WI38 (cell line): ENCODE data around the gene CSF1.
"Not testable (repeated sequence)": the region's sequence is repeated elsewhere in the genome, so short reads cannot be mapped to it uniquely, and the experiment has no call there.

Experiments
- H3K4me3 ChIP-seq: 2 replicates; pipeline ENCODE4 v1.5.1; 2011; ENCODE audit warnings: low read depth, mild to moderate bottlenecking, control low read depth, low read length
- CTCF ChIP-seq: IDR thresholded peaks from 2 replicates; pipeline ENCODE4 v1.5.1; 2012; ENCODE audit warnings: low read depth, mild to moderate bottlenecking, control low read depth, low read length

Gene CSF1

GRCh38 chr1:109918671-109919070 is 8.0 kb downstream of the CSF1 start:
- TF ChIP-seq CTCF = no peak
- H3K4me3 ChIP-seq = no peak overlapping the region

DNA sequence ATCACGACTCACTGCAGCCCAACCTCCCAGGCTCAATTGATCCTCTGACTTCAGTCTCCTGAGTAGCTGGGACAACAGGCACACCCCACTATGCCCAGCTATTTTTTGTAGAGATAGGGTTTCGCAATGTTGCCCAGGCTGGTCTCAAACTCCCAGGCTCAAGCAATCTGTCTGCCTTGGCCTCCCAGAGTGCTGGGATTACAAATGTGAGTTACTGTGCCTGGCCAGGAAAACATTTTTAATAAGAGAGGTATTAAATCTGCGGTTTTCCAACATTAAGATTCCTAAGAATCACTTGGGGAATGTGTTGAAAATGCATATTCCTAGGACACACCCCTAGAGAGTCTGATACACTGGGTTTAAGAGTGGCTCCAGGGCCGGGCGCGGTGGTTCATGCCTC is 8.7 kb downstream of the CSF1 start:
- no peak for TF ChIP-seq CTCF

DNA sequence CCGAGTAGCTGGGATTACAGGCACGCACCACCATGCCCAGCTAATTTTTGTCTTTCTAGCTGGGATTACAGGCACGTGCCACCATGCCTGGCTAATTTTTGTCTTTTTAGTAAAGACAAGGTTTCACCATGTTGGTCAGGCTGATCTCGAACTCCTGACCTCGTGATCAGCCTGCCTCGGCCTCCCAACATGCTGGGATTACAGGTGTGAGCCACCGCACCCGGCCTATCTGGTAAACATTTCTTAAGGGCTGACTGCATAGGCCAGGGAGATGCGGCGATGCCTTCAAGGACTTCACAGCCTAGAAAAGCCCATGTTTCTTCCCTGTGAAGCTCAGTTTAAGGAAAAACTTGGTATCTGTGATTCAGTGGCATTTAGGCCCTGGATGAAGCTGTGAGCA is 9.7 kb downstream of the CSF1 start:
- H3K4me3 ChIP-seq = not testable (repeated sequence)

More for the DNA sequence above, 8.7 kb downstream of the CSF1 start:
- H3K4me3 ChIP-seq = no peak overlapping the region

GRCh38 chr1:109922326-109922725 is 11.7 kb downstream of the CSF1 start:
- no peak for TF ChIP-seq CTCF
- no peak overlapping the region for H3K4me3 ChIP-seq

GRCh38 chr1:109923131-109923945 is 12.7 kb downstream of the CSF1 start:
- no peak overlapping the region for H3K4me3 ChIP-seq
- 0 out of 2 replicates have a peak, but pooled peaks have one; percentile 28 for TF ChIP-seq CTCF

DNA sequence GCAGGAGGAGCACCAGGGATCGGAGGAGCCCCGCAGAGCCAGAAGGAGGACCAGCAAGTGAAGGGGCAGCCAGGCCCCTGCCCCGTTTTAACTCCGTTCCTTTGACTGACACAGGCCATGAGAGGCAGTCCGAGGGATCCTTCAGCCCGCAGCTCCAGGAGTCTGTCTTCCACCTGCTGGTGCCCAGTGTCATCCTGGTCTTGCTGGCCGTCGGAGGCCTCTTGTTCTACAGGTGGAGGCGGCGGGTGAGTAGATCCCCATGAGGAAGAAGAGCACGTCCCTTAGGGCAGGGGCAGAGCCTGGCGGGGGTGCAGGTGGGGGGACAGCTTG is 13.3 kb downstream of the CSF1 start:
- H3K4me3 ChIP-seq = no peak overlapping the region
- no peak for TF ChIP-seq CTCF

DNA sequence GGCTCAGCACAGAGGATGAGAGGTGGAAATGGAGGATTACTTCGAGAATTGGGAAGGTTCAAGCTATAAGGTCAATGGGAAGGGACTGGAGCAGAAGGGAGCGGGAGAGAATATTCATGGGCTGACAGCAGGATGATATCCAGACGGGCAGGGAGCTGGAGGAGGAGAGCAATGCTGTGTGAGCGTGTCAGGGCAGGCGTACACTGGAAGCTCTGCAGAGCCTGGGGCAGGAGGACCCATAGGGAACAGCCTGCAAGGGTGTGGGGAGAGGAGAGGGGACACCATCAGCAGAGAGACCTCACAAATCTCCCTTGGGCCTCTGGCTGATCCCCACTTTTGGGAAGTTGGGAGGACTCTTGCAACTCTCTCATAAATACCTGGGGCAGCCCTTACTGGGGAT is 13.7 kb downstream of the CSF1 start:
- no peak for TF ChIP-seq CTCF
- H3K4me3 ChIP-seq = no peak overlapping the region
